Measurements from ENCODE around the gene CCDC85A.

GRCh38 chr2:56262241-56262640 is 78.5 kb downstream of the CCDC85A start:
- no peak for TF ChIP-seq CTCF (IDR thresholded peaks at IDR 0.05)
- no peak for TF ChIP-seq POLR2A (IDR thresholded peaks at IDR 0.05)
